HG02970 (cell line): Measurements from ENCODE around the gene HDAC11.

Experiments
- ATAC-seq: cut with Tn5 transposase; IDR thresholded peaks from one replicate; pipeline ENCODE4 v1.9.1; 2021; ENCODE audit warnings: mild to moderate bottlenecking, moderate library complexity, moderate number of reproducible peaks; ENCODE audit not compliant: unreplicated experiment, low FRiP score

HDAC11 gene

DNA sequence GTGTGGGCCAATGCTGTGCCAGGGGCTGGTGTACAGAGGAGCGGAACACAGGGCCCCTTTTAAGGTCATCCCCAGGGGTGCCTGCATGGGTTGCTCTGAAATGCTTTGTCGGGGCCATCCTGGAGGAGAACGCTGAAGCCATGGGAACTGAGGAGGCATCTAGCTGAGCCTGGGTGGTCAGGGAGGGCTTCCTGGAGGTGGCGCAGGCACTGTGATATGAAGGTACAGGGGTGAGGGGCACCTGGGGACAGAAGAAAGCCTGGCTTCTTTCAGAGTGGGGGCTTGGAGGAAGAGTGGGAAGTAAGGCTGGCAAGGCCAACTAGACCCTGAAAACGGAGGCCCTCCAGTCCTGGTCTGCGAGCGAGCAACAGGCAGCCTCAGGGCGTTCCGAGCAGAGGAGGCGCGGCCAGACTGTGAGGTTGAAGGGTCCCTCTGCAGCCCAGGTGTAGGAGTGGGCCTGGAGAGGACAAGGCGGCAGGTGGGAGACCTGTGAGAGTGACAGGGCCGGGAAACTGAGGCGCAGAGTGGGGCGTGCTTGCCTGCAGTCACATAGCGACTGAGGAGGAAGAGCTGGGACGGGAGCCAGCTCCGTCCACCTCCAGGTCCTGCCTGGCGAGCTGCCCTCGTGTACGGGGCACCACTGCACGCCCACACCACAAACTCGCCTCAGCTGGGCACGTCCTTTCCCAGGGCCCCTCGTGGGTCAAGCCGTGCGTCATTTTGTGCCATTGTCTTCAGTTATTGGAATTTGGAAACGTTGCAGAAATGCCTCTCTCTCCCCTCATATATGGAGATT is 72.9 kb downstream of the HDAC11 start:
- no peak for ATAC-seq

DNA sequence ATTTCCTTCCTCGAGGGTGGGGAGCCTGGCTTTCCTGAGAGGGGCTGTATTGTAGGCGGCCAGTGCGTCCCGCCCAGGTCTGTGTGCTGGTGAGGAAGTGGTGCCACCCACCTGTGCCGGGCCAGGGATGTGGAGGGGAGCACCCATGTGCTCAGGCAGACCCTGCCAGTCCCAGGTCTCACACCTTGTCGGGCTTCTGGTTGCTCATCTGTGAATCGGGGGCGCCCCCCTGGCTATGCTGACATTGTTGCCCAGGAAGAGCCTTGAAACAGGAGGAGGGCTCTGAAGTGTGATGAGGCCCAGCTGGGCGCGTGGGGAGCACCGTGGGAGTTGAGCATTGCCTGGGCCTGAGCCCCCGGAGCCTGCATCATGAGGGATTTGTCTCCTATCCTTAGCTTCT is 73.6 kb downstream of the HDAC11 start:
- ATAC-seq = no peak

DNA sequence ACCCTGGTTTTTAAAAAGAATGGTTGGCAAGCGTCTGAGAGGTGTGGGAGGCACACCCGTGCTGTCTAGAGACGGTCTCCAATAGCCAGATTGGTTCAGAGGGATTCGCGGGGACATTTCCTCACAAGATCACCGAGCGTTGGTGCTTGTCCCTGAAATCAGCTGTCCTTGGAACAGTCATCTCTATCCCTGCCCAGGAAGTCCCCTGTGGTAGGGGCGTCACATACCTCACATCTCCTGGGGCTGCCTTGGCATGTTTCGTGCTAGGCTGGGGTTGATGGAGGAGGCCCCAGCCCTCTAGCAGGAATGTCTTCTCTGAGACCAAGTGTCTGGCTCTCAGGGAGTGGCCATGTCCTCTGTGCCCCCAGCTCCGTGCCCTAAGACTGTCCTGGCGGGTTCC is 75.6 kb downstream of the HDAC11 start:
- no peak for ATAC-seq
